IMR-90 (cell line): ENCODE data around the gene KRTAP10-10. TPM values are rescaled to one million over a fixed set of nuclear protein-coding genes. Genes with fewer than 3 reads are reported as not detected.

Experiments
- ATAC-seq: fragments of 200-7000 bp; cut with Tn5 transposase; 2 replicates; pipeline ENCODE4 v1.9.1; 2020; ENCODE audit warnings: low read depth, mild to moderate bottlenecking, moderate library complexity
- BruUV-seq: library from RNA; stranded (reverse); fragments of 400-500 nt; replicated peaks from 2 replicates; lab custom pipeline; 2021; lab: Mats Ljungman, UMichigan
- CTCF ChIA-PET: fragments of 300-600 bp; formaldehyde crosslinking; extraction: SDS; loops from one replicate; lab custom pipeline; 2021; ENCODE audit warnings: antibody characterized with exemption; lab: Yijun Ruan, JAX
- POLR2A ChIA-PET: fragments of 300-600 bp; sonication (Branson Sonifier 250); formaldehyde crosslinking; loops from one replicate; lab custom pipeline; 2022; ENCODE audit warnings: antibody characterized with exemption; ENCODE audit not compliant: unreplicated experiment; lab: Charles Lee
- DNase-seq: peaks from one replicate; pipeline ENCODE4 v3.0.0; 2013
- H2AFZ ChIP-seq: replicated peaks from 2 replicates; pipeline ENCODE3; 2013; ENCODE audit warnings: low read length, mild to moderate bottlenecking; ENCODE audit not compliant: poor library complexity
- H2AK5ac ChIP-seq: 2 replicates; pipeline ENCODE4 v1.6.1; 2013; ENCODE audit warnings: low read depth, low read length, inconsistent platforms
- H2AK9ac ChIP-seq: replicated peaks from 2 replicates; pipeline ENCODE3; 2013; ENCODE audit warnings: mild to moderate bottlenecking, low read depth, low read length, moderate library complexity; ENCODE audit not compliant: poor library complexity
- H2BK120ac ChIP-seq: 2 replicates; pipeline ENCODE4 v1.6.1; 2013; ENCODE audit warnings: low read depth, low read length, inconsistent platforms
- H2BK15ac ChIP-seq: 3 replicates; pipeline ENCODE4 v1.6.1; 2013; ENCODE audit warnings: low read depth, low read length, inconsistent platforms
- H2BK20ac ChIP-seq: 2 replicates; pipeline ENCODE4 v1.6.1; 2013; ENCODE audit warnings: low read depth, mild to moderate bottlenecking, inconsistent platforms, low read length, moderate library complexity
- H2BK5ac ChIP-seq: 2 replicates; pipeline ENCODE4 v1.6.1; 2013; ENCODE audit warnings: mild to moderate bottlenecking, low read depth, low read length, inconsistent platforms; ENCODE audit not compliant: poor library complexity, severe bottlenecking
- H3K14ac ChIP-seq: replicated peaks from 2 replicates; pipeline ENCODE4 v1.6.1; 2013; ENCODE audit warnings: low read depth, low read length, inconsistent platforms
- H3K18ac ChIP-seq: 2 replicates; pipeline ENCODE4 v1.6.1; 2013; ENCODE audit warnings: low read depth, low read length, control low read depth
- H3K23ac ChIP-seq: 2 replicates; pipeline ENCODE4 v1.6.1; 2013; ENCODE audit warnings: low read depth, low read length, inconsistent platforms
- H3K27ac ChIP-seq: 2 replicates; pipeline ENCODE4 v1.5.1; 2013; ENCODE audit warnings: mild to moderate bottlenecking, control low read depth, low read length; ENCODE audit not compliant: insufficient read depth
- H3K27me3 ChIP-seq: 2 replicates; pipeline ENCODE4 v1.6.1; 2013; ENCODE audit warnings: low read length; ENCODE audit not compliant: control insufficient read depth, insufficient read depth
- H3K36me3 ChIP-seq: 2 replicates; pipeline ENCODE4 v1.6.1; 2013; ENCODE audit warnings: low read length, mixed read lengths; ENCODE audit not compliant: control insufficient read depth, insufficient read depth
- H3K4ac ChIP-seq: 2 replicates; pipeline ENCODE4 v1.6.1; 2013; ENCODE audit warnings: low read depth, low read length, inconsistent platforms
- H3K4me1 ChIP-seq: 2 replicates; pipeline ENCODE4 v1.6.1; 2013; ENCODE audit warnings: low read length, mixed read lengths; ENCODE audit not compliant: control insufficient read depth, insufficient read depth
- H3K4me2 ChIP-seq: 2 replicates; pipeline ENCODE4 v1.6.1; 2013; ENCODE audit warnings: low read depth, mild to moderate bottlenecking, control low read depth, low read length, moderate library complexity
- H3K4me3 ChIP-seq: 2 replicates; pipeline ENCODE4 v1.5.1; 2013; ENCODE audit warnings: low read depth, mild to moderate bottlenecking, control low read depth, low read length, moderate library complexity; ENCODE audit not compliant: insufficient read depth
- H3K56ac ChIP-seq: 2 replicates; pipeline ENCODE4 v1.6.1; 2013; ENCODE audit warnings: low read length, inconsistent platforms; ENCODE audit not compliant: insufficient read depth; ENCODE audit errors: extremely low read depth
- H3K79me1 ChIP-seq, 2 experiments: 2 replicates each; pipeline ENCODE4 v1.6.1; 2013; ENCODE audit warnings: low read length in 2 of 2, inconsistent platforms in 1 of 2, low read depth in 1 of 2
- H3K9ac ChIP-seq: 2 replicates; pipeline ENCODE4 v1.6.1; 2013; ENCODE audit warnings: low read depth, low read length, control low read depth
- H3K9me1 ChIP-seq: 2 replicates; pipeline ENCODE4 v1.6.1; 2013; ENCODE audit warnings: low read length, inconsistent platforms; ENCODE audit not compliant: insufficient read depth
- H3K9me3 ChIP-seq: 2 replicates; pipeline ENCODE4 v1.6.1; 2013; ENCODE audit warnings: low read length; ENCODE audit not compliant: control insufficient read depth, insufficient read depth
- H4K20me1 ChIP-seq: 2 replicates; pipeline ENCODE4 v1.6.1; 2013; ENCODE audit warnings: low read length, inconsistent platforms; ENCODE audit not compliant: insufficient read depth
- H4K5ac ChIP-seq: 2 replicates; pipeline ENCODE4 v1.6.1; 2013; ENCODE audit warnings: mild to moderate bottlenecking, low read depth, low read length, control low read depth
- H4K8ac ChIP-seq, 2 experiments: 2 replicates each; pipeline ENCODE4 v1.6.1; 2013; ENCODE audit warnings: low read depth in 2 of 2, low read length in 2 of 2, control low read depth in 1 of 2, inconsistent platforms in 1 of 2
- H4K91ac ChIP-seq: 2 replicates; pipeline ENCODE4 v1.6.1; 2013; ENCODE audit warnings: low read depth, low read length, inconsistent platforms; ENCODE audit not compliant: insufficient read depth
- CHD1 ChIP-seq: IDR thresholded peaks from 2 replicates; pipeline ENCODE4 v1.6.1; 2012; ENCODE audit warnings: low read depth, low read length, improper control_type of control experiment
- SMC3 ChIP-seq: fragments of 150-350 bp; IDR thresholded peaks from 2 replicates; pipeline ENCODE4 v1.6.1; 2016; ENCODE audit warnings: low read depth, mild to moderate bottlenecking, antibody characterized with exemption, low read length, moderate library complexity
- WGBS, 2 experiments: methylation state at CpG; one replicate each; pipeline versions ENCODE4 v1.1.5 to v1.1.7; 2013; ENCODE audit warnings: missing lambda C conversion rate in 2 of 2; ENCODE audit not compliant: insufficient read length in 1 of 2; ENCODE audit errors: extremely low coverage in 2 of 2; 5-methylcytosine and 5-hydroxymethylcytosine counted together
- dilution Hi-C: fragments of 300-500 bp; cut with HindIII; formaldehyde crosslinking; loops from one replicate; pipeline ENCODE4 v1.14.3; 2018; ENCODE audit warnings: low sequenced_read_pairs; ENCODE audit not compliant: unreplicated experiment
- in situ Hi-C: fragments of 300-500 bp; cut with MboI; formaldehyde crosslinking; loops from 3 replicates; pipeline ENCODE4 v1.14.3; 2019; ENCODE audit warnings: low sequenced_read_pairs, inconsistent platforms, mixed read lengths
- intact Hi-C: fragments of 100-400 bp; cut with micrococcal nuclease; formaldehyde crosslinking; loops from 2 replicates; pipeline ENCODE4 v1.10.0; 2022
- polyA plus RNA-seq, 3 experiments: library from polyadenylated mRNA; depleted of rRNA; stranded (reverse); fragments of >200 nt; gene quantifications; 2 replicates each; pipeline ENCODE4 v1.2.3, GENCODE V29; 2012; ENCODE audit warnings: low replicate concordance in 1 of 3
- total RNA-seq: library from RNA; depleted of rRNA; stranded (reverse); fragments of >200 nt; gene quantifications from 2 replicates; pipeline ENCODE4 v1.2.3, GENCODE V29; 2012
- TF ChIP-seq, protein P1 (sequence below): fragments of 150-350 bp; IDR thresholded peaks from 2 replicates; pipeline ENCODE4 v1.6.1; 2017; ENCODE audit warnings: mild to moderate bottlenecking, antibody characterized with exemption, low read length, low read depth

KRTAP10-10 gene
- total and polyA plus RNA-seq, 2 of the 4 experiments (the other 2 are of a cell fraction), result not detected

DNA sequence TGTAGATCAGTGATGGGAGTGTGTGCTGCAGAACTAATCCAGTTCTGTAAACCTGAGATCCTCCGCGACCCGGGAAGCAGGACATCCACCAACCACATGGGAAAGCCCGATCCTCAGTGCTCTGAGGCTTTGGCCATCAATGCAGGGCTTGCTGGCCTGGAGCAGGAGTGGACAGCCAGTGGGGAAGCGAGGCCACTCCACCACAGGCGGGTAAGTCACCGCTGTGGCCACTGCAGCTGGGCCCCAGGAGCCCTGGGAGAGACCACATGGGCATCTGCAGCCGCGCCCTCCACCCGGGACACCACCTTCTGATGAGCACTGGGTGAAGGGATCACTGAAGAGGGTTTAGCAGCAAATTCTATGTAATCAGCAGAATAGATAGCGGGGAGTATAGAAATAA, 44.0 kb downstream of the KRTAP10-10 start:
- Histone ChIP-seq H4K8ac (no peak overlapping the region), H3K79me1 (no peaks in the 10 kb centered on the region), H2BK120ac (no peak overlapping the region), H3K4ac (no peak overlapping the region), H3K4me3 (no peak overlapping the region), H3K27ac (no peak overlapping the region), H3K36me3 (no peaks in the 10 kb centered on the region), H3K27me3 (peaks cover 33% of the 10 kb centered on the region), H3K14ac (no peak overlapping the region), H2BK20ac (no peak overlapping the region), H4K5ac (no peak overlapping the region), H2BK15ac (no peak overlapping the region), H3K9ac (no peak overlapping the region), H4K91ac (no peak overlapping the region), H3K4me1 (no peaks in the 10 kb centered on the region), H3K4me2 (no peak overlapping the region), H3K23ac (no peak overlapping the region), H3K9me3 (no peaks in the 10 kb centered on the region), H3K9me1 (no peaks in the 10 kb centered on the region), H2AFZ (no peak overlapping the region), H2BK5ac (no peak overlapping the region), H2AK5ac (no peak overlapping the region), H3K18ac (no peak overlapping the region), H4K20me1 (no peaks in the 10 kb centered on the region), H2AK9ac (no peak overlapping the region), H3K56ac (no peak overlapping the region)
- no CpG with 5 or more reads among the region's 11 CpGs for WGBS, 2 experiments
- ChIA-PET CTCF (no interaction called here), POLR2A (no interaction called here)
- TF ChIP-seq CHD1 (no peak), SMC3 (no peak)
- TF ChIP-seq, protein P1, sequence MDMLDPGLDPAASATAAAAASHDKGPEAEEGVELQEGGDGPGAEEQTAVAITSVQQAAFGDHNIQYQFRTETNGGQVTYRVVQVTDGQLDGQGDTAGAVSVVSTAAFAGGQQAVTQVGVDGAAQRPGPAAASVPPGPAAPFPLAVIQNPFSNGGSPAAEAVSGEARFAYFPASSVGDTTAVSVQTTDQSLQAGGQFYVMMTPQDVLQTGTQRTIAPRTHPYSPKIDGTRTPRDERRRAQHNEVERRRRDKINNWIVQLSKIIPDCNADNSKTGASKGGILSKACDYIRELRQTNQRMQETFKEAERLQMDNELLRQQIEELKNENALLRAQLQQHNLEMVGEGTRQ, result no peak
- intact Hi-C loops, result no loop called here
- no peak for ATAC-seq
- dilution Hi-C loops, result no loop called here
- in situ Hi-C loops, result no loop called here
- no peak for DNase-seq
- no TSS peak for BruUV-seq
